Measurements from ENCODE around the gene RSBN1L.

DNA sequence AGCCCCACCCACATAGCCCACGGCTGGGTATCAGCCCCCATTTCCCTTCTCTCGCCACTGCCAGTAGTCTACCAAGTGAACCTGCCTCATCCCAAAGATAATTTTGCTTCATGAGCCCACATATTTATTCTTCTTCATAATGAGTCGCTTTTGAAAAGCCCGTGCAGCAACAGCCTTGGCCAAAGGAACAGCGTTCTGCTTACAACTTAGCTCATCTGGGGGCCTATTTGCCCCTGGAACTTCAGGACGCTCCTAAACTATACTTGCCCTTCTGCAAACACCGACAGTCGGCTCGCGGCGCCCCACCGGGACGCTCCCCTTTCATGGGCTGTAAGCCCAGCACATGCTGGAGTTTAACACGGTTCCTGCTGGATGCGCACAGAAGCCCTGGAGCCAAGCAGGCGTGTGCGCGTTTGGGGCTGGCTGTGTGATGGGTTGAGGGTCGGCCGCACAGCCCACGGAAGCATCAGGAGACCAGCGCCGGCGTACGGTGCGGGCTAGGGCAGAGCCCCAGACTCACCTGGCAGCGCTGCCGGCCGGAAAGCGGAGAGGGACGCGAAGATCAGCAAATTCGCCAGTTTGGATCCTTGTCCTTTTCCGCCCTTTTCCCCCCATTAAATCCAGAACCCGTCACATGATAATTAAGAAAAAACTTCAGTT is 101.6 kb downstream of the RSBN1L start:
- TF ChIP-seq POLR2A (IDR thresholded peaks at IDR 0.05; ENCODE audit: extremely low read depth, insufficient read length), result peak; percentile 42
- TF ChIP-seq, protein P1, sequence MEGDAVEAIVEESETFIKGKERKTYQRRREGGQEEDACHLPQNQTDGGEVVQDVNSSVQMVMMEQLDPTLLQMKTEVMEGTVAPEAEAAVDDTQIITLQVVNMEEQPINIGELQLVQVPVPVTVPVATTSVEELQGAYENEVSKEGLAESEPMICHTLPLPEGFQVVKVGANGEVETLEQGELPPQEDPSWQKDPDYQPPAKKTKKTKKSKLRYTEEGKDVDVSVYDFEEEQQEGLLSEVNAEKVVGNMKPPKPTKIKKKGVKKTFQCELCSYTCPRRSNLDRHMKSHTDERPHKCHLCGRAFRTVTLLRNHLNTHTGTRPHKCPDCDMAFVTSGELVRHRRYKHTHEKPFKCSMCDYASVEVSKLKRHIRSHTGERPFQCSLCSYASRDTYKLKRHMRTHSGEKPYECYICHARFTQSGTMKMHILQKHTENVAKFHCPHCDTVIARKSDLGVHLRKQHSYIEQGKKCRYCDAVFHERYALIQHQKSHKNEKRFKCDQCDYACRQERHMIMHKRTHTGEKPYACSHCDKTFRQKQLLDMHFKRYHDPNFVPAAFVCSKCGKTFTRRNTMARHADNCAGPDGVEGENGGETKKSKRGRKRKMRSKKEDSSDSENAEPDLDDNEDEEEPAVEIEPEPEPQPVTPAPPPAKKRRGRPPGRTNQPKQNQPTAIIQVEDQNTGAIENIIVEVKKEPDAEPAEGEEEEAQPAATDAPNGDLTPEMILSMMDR (IDR thresholded peaks at IDR 0.05; ENCODE audit: low read depth, low read length), result no peak
- peak; percentile 33; the same call in 1 of the 2 replicates for TF ChIP-seq MYC (IDR thresholded peaks at IDR 0.05; ENCODE audit: low read depth, low read length)
